Measurements from ENCODE around the gene ZNF681. TPM values are rescaled to one million over a fixed set of nuclear protein-coding genes. Genes with fewer than 3 reads are reported as not detected.

ZNF681 gene
- total and polyA plus RNA-seq, 2 of the 4 experiments (the other 2 are of a cell fraction): 0.15 to 0.54 TPM

- no peak for TF ChIP-seq FOS (IDR thresholded peaks at IDR 0.05; ENCODE audit: low read depth, low read length)
Measured at GRCh38 chr19:23771761-23772674, 13.3 kb upstream of the ZNF681 start (continued).

GRCh38 chr19:23771316-23771715 lies 12.6 kb upstream of the ZNF681 start:
- Histone ChIP-seq H3K4me1 (ENCODE audit: control insufficient read depth, insufficient read depth, low read length) (no peaks in the 10 kb centered on the region), H4K91ac (ENCODE audit: insufficient read depth, low read depth, low read length) (no peak overlapping the region), H3K79me1 (ENCODE audit: low read depth in 1 of 2, low read length in 2 of 2) (no peaks in the 10 kb centered on the region; a peak in 1 of 4 replicates), H2AFZ (replicated peaks; ENCODE audit: low read length, poor library complexity) (no peak overlapping the region), H4K8ac (ENCODE audit: low read depth in 2 of 2, low read length in 2 of 2) (no peak overlapping the region), H3K36me3 (ENCODE audit: control insufficient read depth, insufficient read depth, low read length) (no peaks in the 10 kb centered on the region), H3K9me3 (ENCODE audit: control insufficient read depth, insufficient read depth, low read length) (peaks cover 5% of the 10 kb centered on the region), H3K23ac (ENCODE audit: low read depth, low read length) (no peak overlapping the region), H3K9me1 (ENCODE audit: insufficient read depth, low read length) (no peaks in the 10 kb centered on the region), H3K4me3 (ENCODE audit: insufficient read depth, low read depth, low read length) (no peak overlapping the region), H2AK5ac (ENCODE audit: low read depth, low read length) (no peak overlapping the region), H2BK5ac (ENCODE audit: low read depth, low read length, poor library complexity, severe bottlenecking) (no peak overlapping the region), H2AK9ac (replicated peaks; ENCODE audit: low read depth, low read length, poor library complexity) (no peak overlapping the region), H2BK20ac (ENCODE audit: low read depth, low read length) (no peak overlapping the region), H3K18ac (ENCODE audit: low read depth, low read length) (no peak overlapping the region), H3K4ac (ENCODE audit: low read depth, low read length) (no peak overlapping the region), H3K27me3 (ENCODE audit: control insufficient read depth, insufficient read depth, low read length) (no peaks in the 10 kb centered on the region), H3K14ac (replicated peaks; ENCODE audit: low read depth, low read length) (no peak overlapping the region), H4K20me1 (ENCODE audit: insufficient read depth, low read length) (no peaks in the 10 kb centered on the region; the same call in 1 of the 2 replicates), H3K56ac (ENCODE audit: extremely low read depth, insufficient read depth, low read length) (no peak overlapping the region), H3K4me2 (ENCODE audit: low read depth, low read length) (no peak overlapping the region), H3K27ac (ENCODE audit: insufficient read depth, low read length) (no peak overlapping the region), H2BK15ac (ENCODE audit: low read depth, low read length) (no peak overlapping the region), H3K9ac (ENCODE audit: low read depth, low read length) (no peak overlapping the region), H2BK120ac (ENCODE audit: low read depth, low read length) (no peak overlapping the region), H4K5ac (ENCODE audit: low read depth, low read length) (no peak overlapping the region)
- no CpG with 5 or more reads among the region's 2 CpGs for WGBS, 2 experiments (ENCODE audit: extremely low coverage in 2 of 2, insufficient read length in 1 of 2)
- no peak for ATAC-seq (ENCODE audit: low read depth)
- DNase-seq: no peak
- intact Hi-C loops (cut with micrococcal nuclease) (no loop called here), dilution Hi-C loops (cut with HindIII; ENCODE audit: low sequenced_read_pairs, unreplicated experiment) (no loop called here), in situ Hi-C loops (cut with MboI; ENCODE audit: low sequenced_read_pairs) (no loop called here)
- CTCF ChIA-PET: no interaction called here
- POLR2A ChIA-PET (ENCODE audit: unreplicated experiment): no interaction called here
- BruUV-seq (replicated peaks): no TSS peak
- no peak for TF ChIP-seq ELK1 (IDR thresholded peaks at IDR 0.05; ENCODE audit: borderline replicate concordance, low read depth, low read length)
- no peak for TF ChIP-seq USF2 (IDR thresholded peaks at IDR 0.05; ENCODE audit: low read depth, low read length)
- TF ChIP-seq RAD21 (IDR thresholded peaks at IDR 0.05; ENCODE audit: low read length): no peak
- TF ChIP-seq CTCF (conservative IDR thresholded peaks at IDR 0.05; ENCODE audit: low read depth, low read length): no peak
- TF ChIP-seq MAZ (IDR thresholded peaks at IDR 0.05; ENCODE audit: borderline replicate concordance, low read depth, low read length): no peak
- TF ChIP-seq MAFK (IDR thresholded peaks at IDR 0.05; ENCODE audit: low read depth, low read length): no peak
- TF ChIP-seq RFX5 (IDR thresholded peaks at IDR 0.05; ENCODE audit: low read depth, low read length): no peak
- no peak for TF ChIP-seq CHD1 (IDR thresholded peaks at IDR 0.05; ENCODE audit: low read depth, low read length)
- no peak for TF ChIP-seq SMC3 (IDR thresholded peaks at IDR 0.05; ENCODE audit: low read depth, low read length)
- no peak for TF ChIP-seq RCOR1 (IDR thresholded peaks at IDR 0.05; ENCODE audit: insufficient replicate concordance, low read length)
- TF ChIP-seq BHLHE40 (IDR thresholded peaks at IDR 0.05; ENCODE audit: low read depth, low read length): no peak
- no peak for TF ChIP-seq POLR2A (IDR thresholded peaks at IDR 0.05; ENCODE audit: low read depth, low read length)

All from IMR-90 (cell line).